OCI-M2 (cell line): ENCODE data around the gene SLC25A45.

Experiments used
- DNase-seq: peaks from one replicate; lab custom pipeline; 2025; ENCODE audit not compliant: unreplicated experiment; lab: John Stamatoyannopoulos, UW

SLC25A45 gene

GRCh38 chr11:65325435-65325834, 57.0 kb downstream of the SLC25A45 start:
- no peak for DNase-seq
